ENCODE results near the gene PAQR4. TPM values are rescaled to one million over a fixed set of nuclear protein-coding genes. Genes with fewer than 3 reads are reported as not detected.

Gene PAQR4
- polyA plus RNA-seq, 3 donors, result 6.3 to 14.2 (median 8.9) TPM

- Histone ChIP-seq H4K20me1 (ENCODE audit: insufficient read depth, low read length) (peaks cover 44% of the 10 kb centered on the region), H3K27ac (ENCODE audit: low read depth in 1 of 2, low read length in 2 of 2) (no peak overlapping the region), H3K4me2 (replicated peaks; ENCODE audit: extremely low read depth, low read length, poor library complexity, severe bottlenecking) (peak overlapping the region; percentile 100), H2AFZ (ENCODE audit: insufficient read depth, low read depth, low read length, poor library complexity, severe bottlenecking) (peak overlapping the region; percentile 91), H3K4me3 (replicated peaks in 1 of 3; ENCODE audit: low read depth in 2 of 3, low read length in 3 of 3) (peak overlapping the region in 1 of 3 experiments; percentile 95), H3K9me3 (replicated peaks in 1 of 2; ENCODE audit: control insufficient read depth in 1 of 2, insufficient read depth in 1 of 2, low read length in 2 of 2) (peaks cover 0 to 8% of the 10 kb centered on the region in 2 donors), H3K9ac (ENCODE audit: insufficient read depth, low read length, poor library complexity, severe bottlenecking) (no peak overlapping the region), H3K79me2 (ENCODE audit: insufficient read depth, low read length) (peaks cover 23% of the 10 kb centered on the region), H3K4me1 (ENCODE audit: control insufficient read depth in 1 of 2, insufficient read depth in 2 of 2, low read length in 2 of 2) (peaks cover 58 to 78% of the 10 kb centered on the region in 2 donors), H3K27me3 (ENCODE audit: control insufficient read depth in 2 of 2, insufficient read depth in 2 of 2, low read length in 2 of 2) (peaks cover 22 to 55% of the 10 kb centered on the region in 2 donors), H3K36me3 (replicated peaks in 1 of 2; ENCODE audit: control insufficient read depth in 1 of 2, insufficient read depth in 2 of 2, low read length in 2 of 2) (peaks cover 8 to 11% of the 10 kb centered on the region in 2 donors)
- H3K9me3 Mint-ChIP-seq, result peaks cover 0 to 22% (median 7%) of the 10 kb centered on the region in 7 donors
- peaks cover 48% of the 10 kb centered on the region for H3K4me1 Mint-ChIP-seq
- WGBS (ENCODE audit: insufficient coverage), result 52% methylated on average over 33 of the region's 33 CpGs
- DNase-seq, result no peak
- H3K27ac Mint-ChIP-seq, result peak overlapping the region in 1 of 7 donors; percentile 60
- peaks cover 14% of the 10 kb centered on the region in 2 donors for H3K36me3 Mint-ChIP-seq
- no peak for TF ChIP-seq CTCF (IDR thresholded peaks at IDR 0.05)
- H3K27me3 Mint-ChIP-seq (ENCODE audit: low read depth in 3 of 3), result peaks cover 40 to 60% (median 44%) of the 10 kb centered on the region in 3 donors
- H3K4me3 Mint-ChIP-seq, result peak overlapping the region in 1 of 2 donors; percentile 85
- intact Hi-C loops (cut with micrococcal nuclease), result loop anchor here (2.0 to 5.0 kb wide), 2 partner anchors 15 to 55 kb away; partner anchors contain the start of genes HCFC1R1 (in 1 of the 2), THOC6 (in 1 of the 2) and TNFRSF12A (in 1 of the 2)
Measured at GRCh38 chr16:2967721-2968161, 1.4 kb upstream of the PAQR4 start.

- Histone ChIP-seq H3K79me2 (ENCODE audit: insufficient read depth, low read length) (peaks cover 23% of the 10 kb centered on the region), H3K4me3 (replicated peaks in 1 of 3; ENCODE audit: low read depth in 2 of 3, low read length in 3 of 3) (peak overlapping the region; percentile 31 to 95 (median 49)), H3K4me2 (replicated peaks; ENCODE audit: extremely low read depth, low read length, poor library complexity, severe bottlenecking) (peak overlapping the region; percentile 100), H3K9me3 (replicated peaks in 1 of 2; ENCODE audit: control insufficient read depth in 1 of 2, insufficient read depth in 1 of 2, low read length in 2 of 2) (peaks cover 0 to 8% of the 10 kb centered on the region in 2 donors), H4K20me1 (ENCODE audit: insufficient read depth, low read length) (peaks cover 44% of the 10 kb centered on the region), H2AFZ (ENCODE audit: insufficient read depth, low read depth, low read length, poor library complexity, severe bottlenecking) (peak overlapping the region; percentile 91), H3K36me3 (replicated peaks in 1 of 2; ENCODE audit: control insufficient read depth in 1 of 2, insufficient read depth in 2 of 2, low read length in 2 of 2) (peaks cover 12 to 17% of the 10 kb centered on the region in 2 donors), H3K9ac (ENCODE audit: insufficient read depth, low read length, poor library complexity, severe bottlenecking) (peak overlapping the region; percentile 69), H3K27me3 (ENCODE audit: control insufficient read depth in 2 of 2, insufficient read depth in 2 of 2, low read length in 2 of 2) (peaks cover 17 to 50% of the 10 kb centered on the region in 2 donors), H3K4me1 (ENCODE audit: control insufficient read depth in 1 of 2, insufficient read depth in 2 of 2, low read length in 2 of 2) (peaks cover 56 to 72% of the 10 kb centered on the region in 2 donors), H3K27ac (ENCODE audit: low read depth in 1 of 2, low read length in 2 of 2) (peak overlapping the region in 1 of 2 donors; percentile 20)
- TF ChIP-seq CTCF (IDR thresholded peaks at IDR 0.05), result no peak
- H3K4me1 Mint-ChIP-seq, result peaks cover 46% of the 10 kb centered on the region
- H3K4me3 Mint-ChIP-seq, result peak overlapping the region; percentile 77 to 85
- peak overlapping the region in 4 of 7 donors; percentile 24 to 83 (median 56) for H3K27ac Mint-ChIP-seq
- WGBS (ENCODE audit: insufficient coverage), result 16% methylated on average over 15 of the region's 18 CpGs
- intact Hi-C loops (cut with micrococcal nuclease), result loop anchor here (2.0 to 5.0 kb wide), 2 partner anchors 14 to 54 kb away; partner anchors contain the start of genes HCFC1R1 (in 1 of the 2), THOC6 (in 1 of the 2) and TNFRSF12A (in 1 of the 2)
- H3K9me3 Mint-ChIP-seq, result peaks cover 0 to 22% (median 7%) of the 10 kb centered on the region in 7 donors
- peak; percentile 68 to 80 (median 73) for DNase-seq
- peaks cover 36 to 54% (median 40%) of the 10 kb centered on the region in 3 donors for H3K27me3 Mint-ChIP-seq (ENCODE audit: low read depth in 3 of 3)
- peaks cover 15 to 17% of the 10 kb centered on the region in 2 donors for H3K36me3 Mint-ChIP-seq
Measured at GRCh38 chr16:2968368-2968737, 795 bp upstream of the PAQR4 start.
